ENCODE measurements around the gene NTRK3.

Gene NTRK3

GRCh38 chr15:87998630-87999029 lies 257.9 kb downstream of the NTRK3 start:
- TF ChIP-seq CTCF (conservative IDR thresholded peaks at IDR 0.05), result no peak

GRCh38 chr15:87986776-87987175 lies 269.8 kb downstream of the NTRK3 start:
- no peak for TF ChIP-seq CTCF (conservative IDR thresholded peaks at IDR 0.05)
- H3K27ac ChIP-seq, result no peak overlapping the region

More at GRCh38 chr15:87998630-87999029, 257.9 kb downstream of the NTRK3 start:
- no peak overlapping the region for H3K27ac ChIP-seq

GRCh38 chr15:87985451-87985850 lies 271.1 kb downstream of the NTRK3 start:
- H3K27ac ChIP-seq, result no peak overlapping the region
- TF ChIP-seq CTCF (conservative IDR thresholded peaks at IDR 0.05), result no peak

- TF ChIP-seq CTCF (conservative IDR thresholded peaks at IDR 0.05), result no peak
- H3K27ac ChIP-seq, result no peak overlapping the region
Measured at GRCh38 chr15:87981969-87982368, 274.6 kb downstream of the NTRK3 start.

GRCh38 chr15:87977907-87978306 lies 278.6 kb downstream of the NTRK3 start:
- H3K27ac ChIP-seq, result no peak overlapping the region
- TF ChIP-seq CTCF (conservative IDR thresholded peaks at IDR 0.05), result no peak

- H3K27ac ChIP-seq, result no peak overlapping the region
- no peak for TF ChIP-seq CTCF (conservative IDR thresholded peaks at IDR 0.05)
Measured at GRCh38 chr15:87976552-87976951, 280.0 kb downstream of the NTRK3 start.

GRCh38 chr15:87973501-87974215 lies 282.9 kb downstream of the NTRK3 start:
- H3K27ac ChIP-seq, result no peak overlapping the region
- TF ChIP-seq CTCF (conservative IDR thresholded peaks at IDR 0.05), result no peak

Data from VCaP (cell line).